PC-9 (cell line): ENCODE data around the gene MTREX.

ENCODE experiments used
- EZH2 ChIP-seq: fragments of 200-600 bp; sonication (generic); IDR thresholded peaks from 2 replicates; pipeline ENCODE4 v1.8.0; 2017; ENCODE audit warnings: antibody characterized with exemption, low read depth
- TF ChIP-seq, protein P1 (sequence below): fragments of 200-600 bp; sonication (generic); conservative IDR thresholded peaks from 2 replicates; pipeline ENCODE4 v1.6.1; 2017; ENCODE audit warnings: mixed run types, antibody characterized with exemption, mild to moderate bottlenecking, moderate library complexity

DNA sequence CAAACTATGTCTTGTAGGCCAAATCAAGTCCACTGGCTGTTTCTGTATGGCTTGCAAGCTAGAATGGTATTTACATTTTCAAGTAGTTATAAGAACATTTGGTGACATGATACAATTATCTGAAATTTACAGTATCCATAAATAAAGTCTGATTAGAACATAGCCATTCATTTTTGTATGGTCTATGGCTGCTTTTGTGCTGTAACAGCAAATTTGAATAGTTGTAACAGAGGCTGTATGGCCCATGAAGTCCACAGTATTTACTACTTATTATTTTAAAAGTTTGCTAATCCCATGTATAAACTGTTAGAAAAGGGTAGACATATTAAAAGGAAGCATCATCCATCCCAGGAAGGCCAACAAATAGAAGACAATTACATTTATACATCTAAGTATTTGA, 18.0 kb upstream of the MTREX start:
- TF ChIP-seq, protein P1, sequence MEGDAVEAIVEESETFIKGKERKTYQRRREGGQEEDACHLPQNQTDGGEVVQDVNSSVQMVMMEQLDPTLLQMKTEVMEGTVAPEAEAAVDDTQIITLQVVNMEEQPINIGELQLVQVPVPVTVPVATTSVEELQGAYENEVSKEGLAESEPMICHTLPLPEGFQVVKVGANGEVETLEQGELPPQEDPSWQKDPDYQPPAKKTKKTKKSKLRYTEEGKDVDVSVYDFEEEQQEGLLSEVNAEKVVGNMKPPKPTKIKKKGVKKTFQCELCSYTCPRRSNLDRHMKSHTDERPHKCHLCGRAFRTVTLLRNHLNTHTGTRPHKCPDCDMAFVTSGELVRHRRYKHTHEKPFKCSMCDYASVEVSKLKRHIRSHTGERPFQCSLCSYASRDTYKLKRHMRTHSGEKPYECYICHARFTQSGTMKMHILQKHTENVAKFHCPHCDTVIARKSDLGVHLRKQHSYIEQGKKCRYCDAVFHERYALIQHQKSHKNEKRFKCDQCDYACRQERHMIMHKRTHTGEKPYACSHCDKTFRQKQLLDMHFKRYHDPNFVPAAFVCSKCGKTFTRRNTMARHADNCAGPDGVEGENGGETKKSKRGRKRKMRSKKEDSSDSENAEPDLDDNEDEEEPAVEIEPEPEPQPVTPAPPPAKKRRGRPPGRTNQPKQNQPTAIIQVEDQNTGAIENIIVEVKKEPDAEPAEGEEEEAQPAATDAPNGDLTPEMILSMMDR, result no peak
- TF ChIP-seq EZH2, result no peak
